ENCODE measurements around the gene RAP1A.

DNA sequence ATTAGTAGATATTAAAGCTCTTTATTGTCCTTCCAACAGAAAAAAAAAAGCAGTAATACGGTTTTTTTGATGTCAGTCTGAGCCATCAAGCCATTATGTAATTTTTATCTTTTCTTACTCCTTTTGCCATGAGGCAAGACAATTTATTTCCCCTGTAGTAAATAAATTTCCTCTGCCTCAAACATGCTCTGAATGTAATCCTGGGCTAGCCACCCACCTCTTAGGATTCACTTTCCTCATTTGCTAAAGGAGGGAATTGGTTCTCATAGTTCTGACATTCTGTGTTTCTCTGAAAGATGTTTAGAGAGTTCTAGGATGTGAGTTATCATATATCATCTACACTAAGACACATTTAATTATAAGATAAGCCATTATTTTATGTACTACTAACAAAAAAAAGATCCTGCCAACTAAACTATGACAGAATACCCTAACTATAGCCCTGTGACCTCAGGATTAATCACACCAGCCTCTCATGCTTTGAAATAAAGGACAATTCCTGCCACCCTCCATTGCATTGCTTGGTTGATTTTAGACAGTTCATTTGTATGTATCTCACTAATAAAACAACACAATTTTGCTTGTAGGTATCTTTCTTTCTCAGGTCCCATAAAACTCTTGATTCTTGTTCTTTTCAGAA lies 34.0 kb upstream of the RAP1A start:
- TF ChIP-seq, protein P1, sequence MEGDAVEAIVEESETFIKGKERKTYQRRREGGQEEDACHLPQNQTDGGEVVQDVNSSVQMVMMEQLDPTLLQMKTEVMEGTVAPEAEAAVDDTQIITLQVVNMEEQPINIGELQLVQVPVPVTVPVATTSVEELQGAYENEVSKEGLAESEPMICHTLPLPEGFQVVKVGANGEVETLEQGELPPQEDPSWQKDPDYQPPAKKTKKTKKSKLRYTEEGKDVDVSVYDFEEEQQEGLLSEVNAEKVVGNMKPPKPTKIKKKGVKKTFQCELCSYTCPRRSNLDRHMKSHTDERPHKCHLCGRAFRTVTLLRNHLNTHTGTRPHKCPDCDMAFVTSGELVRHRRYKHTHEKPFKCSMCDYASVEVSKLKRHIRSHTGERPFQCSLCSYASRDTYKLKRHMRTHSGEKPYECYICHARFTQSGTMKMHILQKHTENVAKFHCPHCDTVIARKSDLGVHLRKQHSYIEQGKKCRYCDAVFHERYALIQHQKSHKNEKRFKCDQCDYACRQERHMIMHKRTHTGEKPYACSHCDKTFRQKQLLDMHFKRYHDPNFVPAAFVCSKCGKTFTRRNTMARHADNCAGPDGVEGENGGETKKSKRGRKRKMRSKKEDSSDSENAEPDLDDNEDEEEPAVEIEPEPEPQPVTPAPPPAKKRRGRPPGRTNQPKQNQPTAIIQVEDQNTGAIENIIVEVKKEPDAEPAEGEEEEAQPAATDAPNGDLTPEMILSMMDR (optimal IDR thresholded peaks at IDR 0.05 in 1 of 3, IDR thresholded peaks at IDR 0.05 in 1 of 3, conservative IDR thresholded peaks at IDR 0.05 in 1 of 3; ENCODE audit: extremely low read depth in 1 of 3, insufficient read depth in 2 of 3, low read length in 3 of 3) = no peak
- TF ChIP-seq EZH2 (IDR thresholded peaks at IDR 0.05; ENCODE audit: low read length) = no peak
